Left lobe of liver (tissue), 2 donors: Measurements from ENCODE around the gene TMX2. TPM values are rescaled to one million over a fixed set of nuclear protein-coding genes. Genes with fewer than 3 reads are reported as not detected.
"Not testable (repeated sequence)": the region's sequence is repeated elsewhere in the genome, so short reads cannot be mapped to it uniquely, and the experiment has no call there.

Experiments
- ATAC-seq: fragments of 200-7000 bp; cut with Tn5 transposase; one replicate; pipeline ENCODE4 v1.9.1; 2020; ENCODE audit warnings: mild to moderate bottlenecking, moderate library complexity
- DNase-seq: peaks from one replicate; pipeline ENCODE4 v3.0.0-alpha.2; 2020; ENCODE audit warnings: low spot score
- total RNA-seq: library from RNA; stranded (reverse); gene quantifications from one replicate; pipeline ENCODE4 v1.2.1, GENCODE V29; 2021
- donor health status: DM: no; HTN: no; CAD: no; lungs with moderate emphysema.
- donor health status: DM: no; HTN: yes; CAD: no.

Gene TMX2, protein sequence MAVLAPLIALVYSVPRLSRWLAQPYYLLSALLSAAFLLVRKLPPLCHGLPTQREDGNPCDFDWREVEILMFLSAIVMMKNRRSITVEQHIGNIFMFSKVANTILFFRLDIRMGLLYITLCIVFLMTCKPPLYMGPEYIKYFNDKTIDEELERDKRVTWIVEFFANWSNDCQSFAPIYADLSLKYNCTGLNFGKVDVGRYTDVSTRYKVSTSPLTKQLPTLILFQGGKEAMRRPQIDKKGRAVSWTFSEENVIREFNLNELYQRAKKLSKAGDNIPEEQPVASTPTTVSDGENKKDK
- total RNA-seq = 43.0 TPM

GRCh38 chr11:57712256-57713150 lies at the start of gene TMX2:
Gene TMX2, plus strand, starts transcription at chr11:57712593. Its CDS starts 26 bp downstream, at chr11:57712619.
- DNase-seq (peak; percentile 93), ATAC-seq (peak; percentile 91)

GRCh38 chr11:57662893-57663292 lies 49.5 kb upstream of the TMX2 start:
- ATAC-seq = no peak
- no peak for DNase-seq

GRCh38 chr11:57663975-57664374 lies 48.4 kb upstream of the TMX2 start:
- no peak for ATAC-seq

GRCh38 chr11:57667117-57667735 lies 45.2 kb upstream of the TMX2 start:
- peak; percentile 96 for DNase-seq
- peak; percentile 82 for ATAC-seq

More at GRCh38 chr11:57663975-57664374, 48.4 kb upstream of the TMX2 start:
- no peak for DNase-seq

GRCh38 chr11:57667736-57668433 lies 44.5 kb upstream of the TMX2 start, which contains the start of gene ZDHHC5:
Gene ZDHHC5, plus strand, starts transcription at chr11:57668114. Its CDS starts 4,977 bp downstream, at chr11:57673091.
- ATAC-seq = peak; percentile 86
- DNase-seq = peak; percentile 99

DNA sequence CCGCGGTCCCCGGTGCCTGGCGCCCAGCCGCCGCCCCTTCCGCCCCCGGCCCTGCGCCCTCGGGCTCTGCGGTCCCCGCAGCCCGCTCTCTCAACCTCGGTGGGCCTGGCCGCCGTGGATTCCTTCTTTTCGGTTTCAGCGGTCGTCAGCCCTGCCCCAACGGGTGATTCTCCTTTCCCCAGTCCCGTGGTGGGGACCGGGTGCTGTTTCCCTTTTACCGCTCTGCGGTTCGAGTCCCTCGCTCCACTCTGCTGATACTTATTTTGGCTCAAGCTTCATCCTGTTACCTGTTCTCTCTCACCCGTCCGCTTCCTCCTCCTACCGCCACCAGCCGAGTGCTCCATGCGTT lies 44.0 kb upstream of the TMX2 start:
- DNase-seq (no peak), ATAC-seq (peak; percentile 12)

DNA sequence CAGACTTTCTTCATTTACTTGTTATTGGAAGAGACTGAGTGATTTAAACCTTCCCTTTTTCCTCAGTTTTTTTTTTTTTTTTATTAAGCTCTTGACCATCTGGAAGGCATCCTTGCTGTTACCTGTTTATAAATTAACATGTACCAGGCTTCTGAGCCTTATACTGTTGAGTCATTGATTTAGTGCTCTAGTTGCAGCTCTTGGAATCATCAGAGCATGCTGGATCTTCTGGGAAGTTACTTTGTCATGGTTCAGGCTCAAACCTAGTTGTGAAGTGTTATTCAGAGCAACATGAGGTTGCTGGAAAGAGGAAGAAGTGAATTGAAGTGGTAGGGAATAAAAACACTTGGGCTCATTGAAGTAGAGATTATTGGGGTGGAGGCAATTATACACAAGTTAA lies 38.1 kb upstream of the TMX2 start:
- ATAC-seq = no peak
- no peak for DNase-seq

- DNase-seq (no peak), ATAC-seq (no peak)
These were observed 37.0 kb upstream of the TMX2 start for GRCh38 chr11:57675176-57675941.

DNA sequence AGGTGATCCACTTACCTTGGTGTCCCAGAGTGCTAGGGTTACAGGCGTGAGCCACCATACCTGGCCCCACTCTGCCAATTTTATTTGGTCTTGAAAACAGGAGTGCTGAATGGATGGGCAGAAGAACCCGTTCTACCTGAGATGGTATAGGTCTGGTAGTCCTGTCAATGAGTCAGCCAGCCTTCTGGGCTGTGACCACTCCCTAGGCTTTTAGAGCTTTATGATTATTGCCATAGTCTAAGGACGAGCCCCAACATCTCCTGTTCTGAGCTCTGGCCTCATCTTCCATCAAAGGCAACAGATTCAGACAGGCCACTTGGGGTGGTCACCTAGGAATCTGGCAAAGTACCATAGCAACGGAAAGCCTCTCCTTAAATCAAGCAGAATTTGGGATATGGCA lies 33.0 kb upstream of the TMX2 start:
- DNase-seq (no peak), ATAC-seq (peak; percentile 42)

- DNase-seq (no peak), ATAC-seq (no peak)
These were observed 31.9 kb upstream of the TMX2 start for GRCh38 chr11:57680552-57680874.

- DNase-seq (no peak), ATAC-seq (no peak)
These were observed 31.2 kb upstream of the TMX2 start for GRCh38 chr11:57681168-57681567.

DNA sequence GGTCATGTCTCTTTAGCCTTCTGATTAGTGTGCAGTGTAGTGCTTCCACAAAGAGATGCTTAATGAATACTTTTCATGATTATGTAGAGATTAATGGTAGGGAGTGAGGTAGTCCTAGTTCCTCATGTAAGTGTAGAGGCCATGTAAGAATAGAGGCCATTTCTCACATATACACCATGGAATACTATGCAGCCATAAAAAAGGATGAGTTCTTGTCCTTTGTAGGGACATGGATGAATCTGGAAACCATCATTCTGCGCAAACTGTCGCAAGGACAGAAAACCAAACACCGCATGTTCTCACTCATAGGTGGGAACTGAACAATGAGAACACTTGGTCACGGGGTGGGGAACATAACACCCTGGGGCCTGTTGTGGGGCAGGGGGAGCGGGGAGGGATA lies 21.9 kb upstream of the TMX2 start:
- not testable (repeated sequence) for ATAC-seq, DNase-seq

GRCh38 chr11:57698843-57699365 lies 13.5 kb upstream of the TMX2 start:
- DNase-seq (no peak), ATAC-seq (peak; percentile 23)

- DNase-seq = no peak
- ATAC-seq = no peak
These were observed 12.6 kb upstream of the TMX2 start for GRCh38 chr11:57699813-57700212.

GRCh38 chr11:57700425-57700824 lies 12.0 kb upstream of the TMX2 start:
- no peak for ATAC-seq

GRCh38 chr11:57703341-57703740 lies 9.1 kb upstream of the TMX2 start:
- ATAC-seq (no peak), DNase-seq (no peak)

More at GRCh38 chr11:57700425-57700824, 12.0 kb upstream of the TMX2 start:
- no peak for DNase-seq

- no peak for ATAC-seq
- DNase-seq = no peak
These were observed 7.5 kb upstream of the TMX2 start for GRCh38 chr11:57704932-57705331.

DNA sequence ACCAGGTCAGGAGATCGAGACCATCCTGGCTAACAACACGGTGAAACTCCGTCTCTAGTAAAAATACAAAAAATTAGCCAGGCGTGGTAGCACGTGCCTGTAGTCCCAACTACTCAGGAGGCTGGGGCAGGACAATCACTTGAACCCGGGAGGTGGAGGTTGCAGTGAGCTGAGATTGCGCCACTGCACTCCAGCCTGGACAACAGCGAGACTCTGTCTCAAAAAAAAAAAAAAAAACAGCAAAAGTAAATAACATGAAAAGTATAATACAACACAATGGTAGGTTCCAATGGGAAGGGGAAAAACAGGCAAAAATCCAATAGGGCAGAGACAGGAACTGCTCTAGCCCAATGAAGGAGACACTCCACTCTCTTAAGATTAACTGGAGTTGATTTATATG lies 7.0 kb upstream of the TMX2 start:
- not testable (repeated sequence) for ATAC-seq, DNase-seq

GRCh38 chr11:57709802-57710367 lies 2.5 kb upstream of the TMX2 start:
- no peak for DNase-seq
- ATAC-seq = no peak
